ENCODE data around the gene ZFYVE28.

ZFYVE28 gene

GRCh38 chr4:2288051-2288541, 130.3 kb downstream of the ZFYVE28 start:
- no peak for TF ChIP-seq FOXP2 (optimal IDR thresholded peaks at IDR 0.05; ENCODE audit: borderline replicate concordance, extremely low read depth, extremely low read length, insufficient read depth)
- no peak for TF ChIP-seq REST (IDR thresholded peaks at IDR 0.05; ENCODE audit: insufficient read depth in 1 of 2, low read depth in 2 of 2, low read length in 2 of 2)
- no peak for TF ChIP-seq TAF1 (IDR thresholded peaks at IDR 0.05; ENCODE audit: borderline replicate concordance, insufficient read depth, low read length)
- TF ChIP-seq POLR2AphosphoS5 (IDR thresholded peaks at IDR 0.05; ENCODE audit: low read depth, low read length) = no peak
- no peak for TF ChIP-seq SIN3A (IDR thresholded peaks at IDR 0.05; ENCODE audit: borderline replicate concordance, insufficient read depth, low read length)

GRCh38 chr4:2287594-2287915, 130.9 kb downstream of the ZFYVE28 start:
- TF ChIP-seq FOXP2 (optimal IDR thresholded peaks at IDR 0.05; ENCODE audit: borderline replicate concordance, extremely low read depth, extremely low read length, insufficient read depth) = no peak
- TF ChIP-seq TAF1 (IDR thresholded peaks at IDR 0.05; ENCODE audit: borderline replicate concordance, insufficient read depth, low read length) = no peak
- no peak for TF ChIP-seq REST (IDR thresholded peaks at IDR 0.05; ENCODE audit: insufficient read depth in 1 of 2, low read depth in 2 of 2, low read length in 2 of 2)
- TF ChIP-seq POLR2AphosphoS5 (IDR thresholded peaks at IDR 0.05; ENCODE audit: low read depth, low read length) = no peak
- no peak for TF ChIP-seq SIN3A (IDR thresholded peaks at IDR 0.05; ENCODE audit: borderline replicate concordance, insufficient read depth, low read length)

GRCh38 chr4:2286904-2287593, 131.4 kb downstream of the ZFYVE28 start:
- TF ChIP-seq FOXP2 (optimal IDR thresholded peaks at IDR 0.05; ENCODE audit: borderline replicate concordance, extremely low read depth, extremely low read length, insufficient read depth) = no peak
- TF ChIP-seq POLR2AphosphoS5 (IDR thresholded peaks at IDR 0.05; ENCODE audit: low read depth, low read length) = no peak
- no peak for TF ChIP-seq SIN3A (IDR thresholded peaks at IDR 0.05; ENCODE audit: borderline replicate concordance, insufficient read depth, low read length)
- TF ChIP-seq REST (IDR thresholded peaks at IDR 0.05; ENCODE audit: insufficient read depth in 1 of 2, low read depth in 2 of 2, low read length in 2 of 2) = no peak

- no peak for TF ChIP-seq POLR2AphosphoS5 (IDR thresholded peaks at IDR 0.05; ENCODE audit: low read depth, low read length)
- TF ChIP-seq TAF1 (IDR thresholded peaks at IDR 0.05; ENCODE audit: borderline replicate concordance, insufficient read depth, low read length) = no peak
- TF ChIP-seq REST (IDR thresholded peaks at IDR 0.05; ENCODE audit: insufficient read depth in 1 of 2, low read depth in 2 of 2, low read length in 2 of 2) = no peak
- TF ChIP-seq FOXP2 (optimal IDR thresholded peaks at IDR 0.05; ENCODE audit: borderline replicate concordance, extremely low read depth, extremely low read length, insufficient read depth) = no peak
- no peak for TF ChIP-seq SIN3A (IDR thresholded peaks at IDR 0.05; ENCODE audit: borderline replicate concordance, insufficient read depth, low read length)
These were observed 132.6 kb downstream of the ZFYVE28 start for GRCh38 chr4:2285613-2286381.
